Caco-2 (cell line): ENCODE results near the gene HOXA7. TPM values are rescaled to one million over a fixed set of nuclear protein-coding genes. Genes with fewer than 3 reads are reported as not detected.

Source experiments
- BruUV-seq: library from RNA; stranded (reverse); fragments of 400-500 nt; replicated peaks from 2 replicates; lab custom pipeline; 2021; lab: Mats Ljungman, UMichigan
- CTCF ChIA-PET: fragments of 300-600 bp; sonication (Branson Sonifier 250); formaldehyde crosslinking; loops from one replicate; lab custom pipeline; 2022; ENCODE audit warnings: antibody characterized with exemption; lab: Charles Lee
- POLR2A ChIA-PET: fragments of 300-600 bp; sonication (Branson Sonifier 250); formaldehyde crosslinking; loops from one replicate; lab custom pipeline; 2022; ENCODE audit warnings: antibody characterized with exemption; lab: Charles Lee
- DNase-seq, 2 experiments: peaks; one replicate each; pipeline versions ENCODE4 v3.0.0 to v3.0.0-alpha.2; 2020 to 2022
- H3K27me3 ChIP-seq: replicated peaks from 2 replicates; pipeline ENCODE4 v1.6.0; 2011; ENCODE audit warnings: low read length; ENCODE audit not compliant: control insufficient read depth, insufficient read depth
- H3K36me3 ChIP-seq: 2 replicates; pipeline ENCODE4 v1.5.1; 2011; ENCODE audit warnings: low read length; ENCODE audit not compliant: control insufficient read depth, insufficient read depth
- H3K4me1 ChIP-seq: fragments of 250-450 bp; sonication (Bioruptor Pico); 2 replicates; pipeline ENCODE4 v1.5.1; 2020; ENCODE audit warnings: mild to moderate bottlenecking
- H3K4me3 ChIP-seq: 2 replicates; pipeline ENCODE4 v1.5.1; 2011; ENCODE audit warnings: low read depth, mild to moderate bottlenecking, control low read depth, low read length
- H3K9me3 ChIP-seq: fragments of 250-450 bp; sonication (Bioruptor Pico); 2 replicates; pipeline ENCODE4 v1.5.1; 2020; ENCODE audit warnings: mild to moderate bottlenecking, moderate library complexity
- H3K27ac Mint-ChIP-seq: one replicate; pipeline ENCODE4 v1.8.0; 2022; ENCODE audit warnings: mixed read lengths; ENCODE audit not compliant: unreplicated experiment
- H3K27me3 Mint-ChIP-seq: one replicate; pipeline ENCODE4 v1.8.0; 2022; ENCODE audit warnings: mixed read lengths; ENCODE audit not compliant: insufficient read depth, unreplicated experiment
- H3K36me3 Mint-ChIP-seq: one replicate; pipeline ENCODE4 v1.8.0; 2022; ENCODE audit warnings: mild to moderate bottlenecking, mixed read lengths; ENCODE audit not compliant: insufficient read depth, unreplicated experiment
- H3K4me1 Mint-ChIP-seq: one replicate; pipeline ENCODE4 v1.8.0; 2022; ENCODE audit warnings: low read depth, mixed read lengths; ENCODE audit not compliant: unreplicated experiment
- H3K4me3 Mint-ChIP-seq: one replicate; pipeline ENCODE4 v1.8.0; 2022; ENCODE audit warnings: mild to moderate bottlenecking, moderate library complexity, mixed read lengths; ENCODE audit not compliant: unreplicated experiment
- H3K9me3 Mint-ChIP-seq: one replicate; pipeline ENCODE4 v1.8.0; 2022; ENCODE audit warnings: mixed read lengths; ENCODE audit not compliant: unreplicated experiment
- CTCF ChIP-seq, 2 experiments: fragments of 200-600 bp in 1 of 2; IDR thresholded peaks; 1 replicate in 1 of 2; 2 replicates in 1 of 2; pipeline versions ENCODE4 v1.5.1 to v1.8.0; 2011 to 2022; ENCODE audit warnings: antibody characterized with exemption in 1 of 2, control low read depth in 1 of 2, inconsistent platforms in 1 of 2, low read depth in 1 of 2, low read length in 1 of 2, mild to moderate bottlenecking in 1 of 2, moderate library complexity in 1 of 2; ENCODE audit not compliant: insufficient read depth in 1 of 2, severe bottlenecking in 1 of 2, unreplicated experiment in 1 of 2
- intact Hi-C: fragments of 100-400 bp; cut with micrococcal nuclease; formaldehyde crosslinking; loops from one replicate; pipeline ENCODE4 v1.10.0; 2022; ENCODE audit not compliant: unreplicated experiment
- total RNA-seq: library from RNA; stranded (reverse); gene quantifications from 2 replicates; pipeline ENCODE4 v1.2.3, GENCODE V29; 2022

HOXA7 gene
- total RNA-seq, 1 experiment from 2014 or later: 19.9 TPM

DNA sequence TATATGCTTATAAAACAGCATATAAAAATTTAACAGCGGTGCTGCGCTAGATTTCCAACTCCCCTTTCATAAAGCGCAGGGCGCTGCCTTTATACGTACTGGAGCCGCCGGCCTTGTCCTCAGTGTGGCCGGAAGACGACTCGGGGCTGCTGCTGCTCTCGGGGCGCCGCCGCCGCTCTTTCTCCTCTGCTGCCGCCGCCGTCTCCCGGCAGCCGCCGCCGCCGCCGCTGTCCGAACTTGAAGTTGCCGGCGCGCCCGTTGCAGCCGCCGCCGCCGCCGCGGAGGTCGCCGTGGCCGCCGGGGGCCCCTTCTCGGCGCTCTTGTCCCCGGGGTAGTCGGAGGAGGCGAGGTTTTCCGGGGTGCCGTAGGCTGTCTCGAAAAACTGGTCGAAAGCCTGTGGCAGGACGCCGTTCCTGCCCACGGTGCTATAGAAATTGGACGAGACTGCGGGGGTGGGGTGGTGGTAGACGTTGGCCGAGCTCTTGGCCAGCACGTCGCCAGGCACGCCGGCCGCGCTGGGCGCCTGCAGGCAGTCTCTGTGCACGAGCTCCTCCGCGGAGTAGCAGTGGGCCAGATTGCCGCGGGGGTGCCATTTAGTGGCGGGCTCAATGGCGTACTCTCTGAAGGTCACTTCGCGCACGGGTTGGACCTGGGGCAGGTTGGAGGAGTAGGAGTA, 28.0 kb upstream of the HOXA7 start:
- peak; percentile 47 to 50 for DNase-seq

DNA sequence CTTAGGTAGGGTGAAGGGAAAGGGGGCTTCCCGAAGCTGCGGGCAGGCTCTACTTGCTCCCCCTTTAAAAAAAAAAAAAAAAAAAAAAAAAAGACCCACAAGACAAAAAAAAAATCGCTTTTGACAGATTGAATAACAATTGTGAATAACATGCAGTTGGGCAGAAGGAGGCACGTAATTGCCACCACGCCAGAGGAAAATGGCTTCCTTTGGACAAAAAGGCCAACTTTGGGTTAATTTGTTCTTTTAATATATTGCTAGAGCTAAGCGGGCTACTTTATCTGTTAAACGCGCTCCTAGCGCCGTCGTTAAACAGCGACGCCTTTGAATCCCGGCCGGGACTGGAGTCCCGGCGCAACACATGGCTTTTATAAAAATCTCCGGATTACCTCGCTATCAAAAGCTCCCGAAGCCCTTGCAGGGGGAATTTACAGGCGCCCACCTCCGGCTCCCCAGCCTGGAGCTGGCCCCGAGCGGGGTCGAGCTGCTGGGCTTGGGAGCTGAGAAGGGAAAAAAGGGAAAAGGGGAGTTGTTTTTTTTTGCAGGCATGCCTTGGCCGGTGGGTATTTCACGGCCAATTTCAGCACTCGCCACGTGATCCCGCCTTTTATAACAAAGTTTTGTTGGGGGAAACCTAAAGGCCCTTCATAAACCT, 27.3 kb upstream of the HOXA7 start:
- H3K27ac Mint-ChIP-seq: no peak overlapping the region
- Histone ChIP-seq H3K9me3 (no peaks in the 10 kb centered on the region), H3K4me1 (peaks cover 14% of the 10 kb centered on the region), H3K36me3 (no peaks in the 10 kb centered on the region), H3K27me3 (peaks cover 5% of the 10 kb centered on the region), H3K4me3 (peak overlapping the region; percentile 55)
- peak in 1 of 2 experiments; percentile 26 for DNase-seq
- H3K27me3 Mint-ChIP-seq: peaks cover 8% of the 10 kb centered on the region
- no peak for TF ChIP-seq CTCF (IDR thresholded peaks at IDR 0.05; ENCODE audit: insufficient read depth in 1 of 2, low read depth in 1 of 2, low read length in 1 of 2, severe bottlenecking in 1 of 2, unreplicated experiment in 1 of 2)
- BruUV-seq: no TSS peak
- H3K4me3 Mint-ChIP-seq: peak overlapping the region; percentile 71
- peaks cover 7% of the 10 kb centered on the region for H3K4me1 Mint-ChIP-seq
- no peaks in the 10 kb centered on the region for H3K9me3 Mint-ChIP-seq
- ChIA-PET POLR2A (no interaction called here), CTCF (interaction anchor here (0.7 to 1.8 kb wide), 2 partner anchors 12 to 37 kb away, joined by 5 to 9 read pairs; no protein-coding TSS in a partner anchor)
- intact Hi-C loops: no loop called here
- peaks cover 6% of the 10 kb centered on the region for H3K36me3 Mint-ChIP-seq

More for the DNA sequence above, 28.0 kb upstream of the HOXA7 start:
- H3K4me1 Mint-ChIP-seq: peaks cover 7% of the 10 kb centered on the region
- peak overlapping the region; percentile 55 for H3K4me3 ChIP-seq
- H3K4me3 Mint-ChIP-seq: peak overlapping the region; percentile 71
- H3K27me3 ChIP-seq: peaks cover 5% of the 10 kb centered on the region
- CTCF ChIA-PET: interaction anchor here (0.7 to 1.8 kb wide), 3 partner anchors 12 to 393 kb away, joined by 3 to 9 read pairs (median 5); no protein-coding TSS in a partner anchor
- H3K27ac Mint-ChIP-seq: no peak overlapping the region
- H3K9me3 ChIP-seq: no peaks in the 10 kb centered on the region
- H3K36me3 ChIP-seq: no peaks in the 10 kb centered on the region
- H3K9me3 Mint-ChIP-seq: no peaks in the 10 kb centered on the region
- peaks cover 14% of the 10 kb centered on the region for H3K4me1 ChIP-seq
- H3K27me3 Mint-ChIP-seq: peaks cover 8% of the 10 kb centered on the region
- intact Hi-C loops: no loop called here
- TSS peak; percentile 54 for BruUV-seq
- POLR2A ChIA-PET: no interaction called here
- H3K36me3 Mint-ChIP-seq: peaks cover 6% of the 10 kb centered on the region
- no peak for TF ChIP-seq CTCF (IDR thresholded peaks at IDR 0.05; ENCODE audit: insufficient read depth in 1 of 2, low read depth in 1 of 2, low read length in 1 of 2, severe bottlenecking in 1 of 2, unreplicated experiment in 1 of 2)

GRCh38 chr7:27182861-27183681, 26.6 kb upstream of the HOXA7 start:
- CTCF ChIA-PET: interaction anchor here (1.2 kb wide), 1 partner anchor 13 kb away, joined by 5 read pairs; no protein-coding TSS in a partner anchor
- DNase-seq: peak; percentile 43 to 46
- Mint-ChIP-seq H3K4me1 (peaks cover 7% of the 10 kb centered on the region), H3K9me3 (no peaks in the 10 kb centered on the region), H3K27me3 (peaks cover 8% of the 10 kb centered on the region), H3K4me3 (peak overlapping the region; percentile 71), H3K27ac (no peak overlapping the region), H3K36me3 (peaks cover 6% of the 10 kb centered on the region)
- intact Hi-C loops: no loop called here
- Histone ChIP-seq H3K36me3 (no peaks in the 10 kb centered on the region), H3K4me1 (peaks cover 14% of the 10 kb centered on the region), H3K27me3 (peaks cover 5% of the 10 kb centered on the region), H3K4me3 (peak overlapping the region; percentile 55), H3K9me3 (no peaks in the 10 kb centered on the region)
- POLR2A ChIA-PET: no interaction called here
- TF ChIP-seq CTCF (IDR thresholded peaks at IDR 0.05; ENCODE audit: insufficient read depth in 1 of 2, low read depth in 1 of 2, low read length in 1 of 2, severe bottlenecking in 1 of 2, unreplicated experiment in 1 of 2): no peak
- BruUV-seq: no TSS peak
